H1 (cell line): ENCODE data around the gene NFASC. TPM values are rescaled to one million over a fixed set of nuclear protein-coding genes. Genes with fewer than 3 reads are reported as not detected.

Source experiments
- CTCF ChIA-PET: fragments of 300-600 bp; sonication (Branson Sonifier 250); formaldehyde crosslinking; loops from one replicate; lab custom pipeline; 2021; ENCODE audit not compliant: partially characterized antibody; lab: Charles Lee
- POLR2A ChIA-PET: fragments of 300-600 bp; sonication (Branson Sonifier 250); formaldehyde crosslinking; loops from one replicate; lab custom pipeline; 2021; ENCODE audit warnings: inconsistent platforms; ENCODE audit not compliant: partially characterized antibody; lab: Charles Lee
- DNase-seq, 2 experiments: peaks; one replicate each; pipeline versions ENCODE4 v3.0.0 to v3.0.0-alpha.2; 2010 to 2022; ENCODE audit warnings: low spot score in 2 of 2, low read depth in 1 of 2, mixed read lengths in 1 of 2
- FAIRE-seq: peaks from 2 replicates; lab custom pipeline; 2011; peaks lifted over from hg19 to GRCh38; lab: Jason Lieb, UNC
- H2AFZ ChIP-seq: 2 replicates; pipeline ENCODE4 v1.8.1; 2012; ENCODE audit warnings: low read length, inconsistent platforms
- H2AK5ac ChIP-seq: 2 replicates; pipeline ENCODE4 v1.6.1; 2013; ENCODE audit warnings: low read depth, low read length
- H2BK120ac ChIP-seq: replicated peaks from 2 replicates; pipeline ENCODE3; 2013; ENCODE audit warnings: low read depth, low read length, inconsistent platforms
- H2BK12ac ChIP-seq: 2 replicates; pipeline ENCODE4 v1.6.1; 2013; ENCODE audit warnings: low read depth, low read length
- H2BK15ac ChIP-seq: 2 replicates; pipeline ENCODE4 v1.6.1; 2013; ENCODE audit warnings: low read length
- H2BK20ac ChIP-seq: 2 replicates; pipeline ENCODE4 v1.6.1; 2013; ENCODE audit warnings: low read length
- H2BK5ac ChIP-seq: 2 replicates; pipeline ENCODE4 v1.6.1; 2013; ENCODE audit warnings: low read depth, low read length
- H3K14ac ChIP-seq: 2 replicates; pipeline ENCODE4 v1.6.1; 2013; ENCODE audit warnings: inconsistent platforms; ENCODE audit not compliant: insufficient read length
- H3K18ac ChIP-seq: 2 replicates; pipeline ENCODE4 v1.6.1; 2013; ENCODE audit warnings: low read length; ENCODE audit errors: extremely low read depth
- H3K23ac ChIP-seq: 2 replicates; pipeline ENCODE4 v1.6.1; 2013; ENCODE audit warnings: inconsistent platforms; ENCODE audit not compliant: insufficient read length
- H3K23me2 ChIP-seq: 2 replicates; pipeline ENCODE4 v1.6.1; 2013; ENCODE audit warnings: low read depth, low read length
- H3K27ac ChIP-seq: 2 replicates; pipeline ENCODE4 v1.6.1; 2011; ENCODE audit warnings: low read depth, low read length, inconsistent platforms
- H3K27me3 ChIP-seq, 4 experiments: replicated peaks in 1 of 4; 1 replicate in 1 of 4; 2 replicates in 3 of 4; pipeline versions ENCODE4 v1.6.1 to v1.8.1; 2011 to 2013; ENCODE audit warnings: low read length in 3 of 4, mild to moderate bottlenecking in 3 of 4, inconsistent platforms in 2 of 4, mixed read lengths in 2 of 4, moderate library complexity in 1 of 4; ENCODE audit not compliant: control insufficient read depth in 3 of 4, insufficient read depth in 3 of 4; ENCODE audit errors: extremely low read depth in 1 of 4
- H3K36me3 ChIP-seq, 4 experiments: 2 replicates each; pipeline versions ENCODE4 v1.6.1 to v1.8.1; 2011 to 2013; ENCODE audit warnings: mild to moderate bottlenecking in 4 of 4, low read length in 3 of 4, moderate library complexity in 2 of 4, control low read depth in 1 of 4, inconsistent platforms in 1 of 4; ENCODE audit not compliant: insufficient read depth in 4 of 4, control insufficient read depth in 2 of 4
- H3K4ac ChIP-seq: replicated peaks from 2 replicates; pipeline ENCODE3; 2013; ENCODE audit warnings: low read length, low read depth, mixed read lengths, inconsistent platforms; ENCODE audit not compliant: insufficient read length
- H3K4me1 ChIP-seq, 4 experiments: replicated peaks in 1 of 4; 1 replicate in 1 of 4; 2 replicates in 3 of 4; pipeline versions ENCODE4 v1.6.1 to v1.8.1; 2011 to 2013; ENCODE audit warnings: low read length in 3 of 4, inconsistent platforms in 2 of 4, mixed read lengths in 1 of 4; ENCODE audit not compliant: insufficient read depth in 4 of 4, control insufficient read depth in 3 of 4
- H3K4me2 ChIP-seq, 2 experiments: 2 replicates each; pipeline versions ENCODE4 v1.6.1 to v1.8.1; 2011 to 2013; ENCODE audit warnings: low read depth in 2 of 2, low read length in 2 of 2, control low read depth in 1 of 2, inconsistent platforms in 1 of 2, mild to moderate bottlenecking in 1 of 2; ENCODE audit not compliant: insufficient read depth in 1 of 2
- H3K4me3 ChIP-seq, 4 experiments: fragments of 200-600, 300-600 bp in 1 of 4; sonication (generic), shearing (Covaris generic), sonication (Bioruptor Twin) in 1 of 4; 2 replicates each; pipeline versions ENCODE4 v1.5.1 to v1.8.1; 2011 to 2016; ENCODE audit warnings: low read length in 4 of 4, low read depth in 3 of 4, control low read depth in 2 of 4, inconsistent platforms in 2 of 4, mild to moderate bottlenecking in 2 of 4, mixed read lengths in 1 of 4, moderate library complexity in 1 of 4; ENCODE audit not compliant: insufficient read depth in 2 of 4; ENCODE audit errors: extremely low read depth in 1 of 4
- H3K56ac ChIP-seq: replicated peaks from 2 replicates; pipeline ENCODE3; 2013; ENCODE audit warnings: low read depth, mild to moderate bottlenecking, mixed read lengths, low read length, inconsistent platforms; ENCODE audit not compliant: insufficient read length
- H3K79me1 ChIP-seq: 2 replicates; pipeline ENCODE4 v1.6.1; 2013; ENCODE audit warnings: low read depth, low read length, control low read depth
- H3K79me2 ChIP-seq, 2 experiments: 2 replicates each; pipeline versions ENCODE4 v1.6.1 to v1.8.1; 2012 to 2013; ENCODE audit warnings: low read length in 2 of 2, mild to moderate bottlenecking in 2 of 2, inconsistent platforms in 1 of 2; ENCODE audit not compliant: insufficient read depth in 2 of 2, control insufficient read depth in 1 of 2
- H3K9ac ChIP-seq, 4 experiments: replicated peaks in 1 of 4; 1 replicate in 1 of 4; 2 replicates in 3 of 4; pipeline versions ENCODE4 v1.6.1 to v1.8.1; 2011 to 2013; ENCODE audit warnings: low read depth in 3 of 4, low read length in 3 of 4, control low read depth in 2 of 4, mild to moderate bottlenecking in 2 of 4, moderate library complexity in 2 of 4, inconsistent platforms in 1 of 4; ENCODE audit errors: extremely low read depth in 1 of 4
- H3K9me3 ChIP-seq, 2 experiments: 2 replicates each; pipeline versions ENCODE4 v1.6.1 to v1.8.1; 2012 to 2013; ENCODE audit warnings: mild to moderate bottlenecking in 2 of 2, moderate library complexity in 2 of 2, control low read depth in 1 of 2, inconsistent platforms in 1 of 2, low read depth in 1 of 2, low read length in 1 of 2, mixed read lengths in 1 of 2; ENCODE audit not compliant: insufficient read depth in 2 of 2
- H4K20me1 ChIP-seq, 2 experiments: replicated peaks in 1 of 2; 2 replicates each; pipeline versions ENCODE3 to v1.8.1; 2011 to 2013; ENCODE audit warnings: inconsistent platforms in 2 of 2, low read length in 2 of 2, mild to moderate bottlenecking in 1 of 2; ENCODE audit not compliant: insufficient read depth in 2 of 2, control insufficient read depth in 1 of 2
- H4K5ac ChIP-seq: 2 replicates; pipeline ENCODE4 v1.6.1; 2013; ENCODE audit warnings: low read length, low read depth, mixed read lengths, inconsistent platforms; ENCODE audit not compliant: insufficient read length
- H4K8ac ChIP-seq: 2 replicates; pipeline ENCODE4 v1.8.0; 2013; ENCODE audit warnings: mild to moderate bottlenecking, moderate library complexity, low read length, inconsistent platforms; ENCODE audit not compliant: insufficient read depth; ENCODE audit errors: extremely low read depth
- H4K91ac ChIP-seq: replicated peaks from 2 replicates; pipeline ENCODE3; 2013; ENCODE audit warnings: low read length, mixed read lengths, inconsistent platforms; ENCODE audit not compliant: insufficient read length
- BCL11A ChIP-seq, 2 experiments: IDR thresholded peaks; one replicate each; pipeline ENCODE4 v1.6.1; 2011; ENCODE audit warnings: low read depth in 2 of 2, low read length in 2 of 2, mild to moderate bottlenecking in 2 of 2
- KDM4A ChIP-seq: IDR thresholded peaks from one replicate; pipeline ENCODE4 v1.7.1; 2012; ENCODE audit warnings: low read depth, mild to moderate bottlenecking, moderate library complexity, low read length, inconsistent platforms; ENCODE audit not compliant: severe bottlenecking
- SAP30 ChIP-seq: fragments of 300-600 bp; sonication (generic); IDR thresholded peaks from 2 replicates; pipeline ENCODE4 v1.7.1; 2012; ENCODE audit warnings: low read length, moderate library complexity, mild to moderate bottlenecking, inconsistent platforms; ENCODE audit not compliant: insufficient read depth, insufficient replicate concordance
- WGBS, 2 experiments: shearing (Covaris generic) in 1 of 2; methylation state at CpG; one replicate each; pipeline versions ENCODE4 v1.1.6 to v1.1.7; 2013 to 2015; ENCODE audit warnings: low lambda C conversion rate in 2 of 2, mixed read lengths in 2 of 2, inconsistent platforms in 1 of 2, low coverage in 1 of 2, missing lambda C conversion rate in 1 of 2; ENCODE audit not compliant: insufficient replicate concordance in 2 of 2, insufficient coverage in 1 of 2, insufficient read length in 1 of 2; ENCODE audit errors: extremely low coverage in 1 of 2, missing lambda C conversion rate in 1 of 2; 5-methylcytosine and 5-hydroxymethylcytosine counted together
- polyA plus RNA-seq, 7 experiments: library from polyadenylated mRNA; depleted of rRNA in 3 of 7; stranded (reverse) in 5 of 7; unstranded in 2 of 7; fragments of >200 nt in 5 of 7; fragments of 200-250 nt in 2 of 7; gene quantifications; 1 replicate in 5 of 7; 2 replicates in 1 of 7; 4 replicates in 1 of 7; pipeline versions ENCODE4 v1.2.1 to v1.2.3, GENCODE V29; 2011 to 2013; ENCODE audit warnings: missing spikeins in 2 of 7, mixed read lengths in 2 of 7
- total RNA-seq: library from RNA; stranded (reverse); fragmentation: NEBNext Ultra II Directional; extraction: Animal tissue kit (Norgen Biotek cat#: 25700); gene quantifications from 2 replicates; pipeline ENCODE4 v1.2.1, GENCODE V29; 2021

Gene NFASC
- total and polyA plus RNA-seq, 2 of the 8 experiments (the other 6 are each of a cell fraction or from before 2014, with no cell fraction given): 5.0 to 15.2 TPM

DNA sequence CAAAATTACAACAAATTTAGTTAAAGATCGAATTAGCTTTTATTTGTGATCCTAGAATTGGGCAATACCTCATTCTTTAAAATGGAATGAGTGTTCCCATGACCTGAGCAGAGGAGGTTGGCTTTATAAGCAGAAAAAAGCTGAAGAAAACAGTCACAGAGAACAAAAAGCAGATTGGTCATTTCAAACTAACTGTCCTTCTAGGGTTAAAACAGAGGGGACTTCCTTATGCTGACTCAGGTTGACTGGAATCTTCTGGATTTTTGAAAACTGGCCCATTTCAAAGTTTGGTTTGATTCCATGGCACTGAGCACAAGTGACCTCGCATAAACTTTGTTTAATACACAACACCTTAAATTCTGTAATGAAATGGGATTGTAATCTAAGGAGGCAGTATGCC lies 17.6 kb downstream of the NFASC start:
- no peak overlapping the region for H4K5ac ChIP-seq
- no peak overlapping the region for H3K14ac ChIP-seq
- no peak overlapping the region for H4K91ac ChIP-seq
- ChIA-PET CTCF (interaction anchor here (0.6 to 1.8 kb wide), 4 partner anchors 54 to 1412 kb away, joined by 3 read pairs; no protein-coding TSS in a partner anchor), POLR2A (interaction anchor here (1.6 kb wide), 1 partner anchor 12 kb away, joined by 3 read pairs; no protein-coding TSS in a partner anchor)
- no peak overlapping the region for H3K27ac ChIP-seq
- H3K9me3 ChIP-seq: no peaks in the 10 kb centered on the region
- H3K18ac ChIP-seq: no peak overlapping the region
- no peak overlapping the region for H2BK5ac ChIP-seq
- H3K56ac ChIP-seq: no peak overlapping the region
- no peaks in the 10 kb centered on the region for H3K36me3 ChIP-seq
- H3K9ac ChIP-seq: no peak overlapping the region
- H2BK120ac ChIP-seq: no peak overlapping the region
- H3K23ac ChIP-seq: no peak overlapping the region
- no peak for FAIRE-seq
- no peaks in the 10 kb centered on the region for H3K79me1 ChIP-seq
- H3K23me2 ChIP-seq: no peaks in the 10 kb centered on the region
- H3K4ac ChIP-seq: no peak overlapping the region
- no peaks in the 10 kb centered on the region for H4K20me1 ChIP-seq
- no peak overlapping the region for H2BK20ac ChIP-seq
- H3K79me2 ChIP-seq: no peaks in the 10 kb centered on the region
- H2BK15ac ChIP-seq: no peak overlapping the region
- no peak overlapping the region for H4K8ac ChIP-seq
- no peak overlapping the region for H2BK12ac ChIP-seq
- H3K4me2 ChIP-seq: no peak overlapping the region
- H3K27me3 ChIP-seq: no peaks in the 10 kb centered on the region
- H3K4me3 ChIP-seq: no peak overlapping the region
- no peak overlapping the region for H2AFZ ChIP-seq
- TF ChIP-seq BCL11A (IDR thresholded peaks at IDR 0.05; ENCODE audit: low read depth in 2 of 2, low read length in 2 of 2) (no peak), SAP30 (no peak), KDM4A (no peak)
- TF ChIP-seq, all 59 proteins: peak for 0
- H3K4me1 ChIP-seq: 0 out of 7 replicates have a peak, but pooled peaks cover 0 to 3% (median 0%) of the 10 kb centered on the region in 4 experiments
- WGBS, 2 experiments: 88% methylated on average over 2 of the region's 2 CpGs; no CpG with 5 or more reads in 1 of the 2 experiments
- H2AK5ac ChIP-seq: no peak overlapping the region
- DNase-seq: no peak
